Measurements from ENCODE around the gene RDM1. TPM values are rescaled to one million over a fixed set of nuclear protein-coding genes. Genes with fewer than 3 reads are reported as not detected.

Gene RDM1
- total RNA-seq, 4 donors from 2014 or later, result not detected

DNA sequence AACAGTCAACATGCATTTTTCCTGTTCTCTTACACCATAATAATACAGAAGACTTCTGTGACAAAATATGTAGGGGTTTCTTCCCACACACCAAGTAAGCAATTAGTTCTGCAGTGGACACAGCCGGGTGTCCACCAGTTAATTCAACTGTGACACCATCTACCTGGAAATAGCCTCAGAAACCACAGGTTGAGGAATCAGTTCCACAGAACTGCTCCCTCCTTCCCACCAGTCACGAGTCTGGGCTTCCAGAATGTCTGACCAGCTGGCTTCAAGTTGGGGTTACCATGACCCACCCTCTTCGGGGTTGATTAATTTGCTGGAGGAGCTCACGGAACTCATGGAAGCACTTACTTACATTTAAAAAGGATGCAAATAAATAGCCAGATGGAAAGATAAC is 36.8 kb downstream of the RDM1 start:
- TF ChIP-seq, protein P1, sequence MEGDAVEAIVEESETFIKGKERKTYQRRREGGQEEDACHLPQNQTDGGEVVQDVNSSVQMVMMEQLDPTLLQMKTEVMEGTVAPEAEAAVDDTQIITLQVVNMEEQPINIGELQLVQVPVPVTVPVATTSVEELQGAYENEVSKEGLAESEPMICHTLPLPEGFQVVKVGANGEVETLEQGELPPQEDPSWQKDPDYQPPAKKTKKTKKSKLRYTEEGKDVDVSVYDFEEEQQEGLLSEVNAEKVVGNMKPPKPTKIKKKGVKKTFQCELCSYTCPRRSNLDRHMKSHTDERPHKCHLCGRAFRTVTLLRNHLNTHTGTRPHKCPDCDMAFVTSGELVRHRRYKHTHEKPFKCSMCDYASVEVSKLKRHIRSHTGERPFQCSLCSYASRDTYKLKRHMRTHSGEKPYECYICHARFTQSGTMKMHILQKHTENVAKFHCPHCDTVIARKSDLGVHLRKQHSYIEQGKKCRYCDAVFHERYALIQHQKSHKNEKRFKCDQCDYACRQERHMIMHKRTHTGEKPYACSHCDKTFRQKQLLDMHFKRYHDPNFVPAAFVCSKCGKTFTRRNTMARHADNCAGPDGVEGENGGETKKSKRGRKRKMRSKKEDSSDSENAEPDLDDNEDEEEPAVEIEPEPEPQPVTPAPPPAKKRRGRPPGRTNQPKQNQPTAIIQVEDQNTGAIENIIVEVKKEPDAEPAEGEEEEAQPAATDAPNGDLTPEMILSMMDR (IDR thresholded peaks at IDR 0.05), result no peak
- no peak for TF ChIP-seq POLR2A (IDR thresholded peaks at IDR 0.05)
- TF ChIP-seq EP300 (IDR thresholded peaks at IDR 0.05), result no peak

DNA sequence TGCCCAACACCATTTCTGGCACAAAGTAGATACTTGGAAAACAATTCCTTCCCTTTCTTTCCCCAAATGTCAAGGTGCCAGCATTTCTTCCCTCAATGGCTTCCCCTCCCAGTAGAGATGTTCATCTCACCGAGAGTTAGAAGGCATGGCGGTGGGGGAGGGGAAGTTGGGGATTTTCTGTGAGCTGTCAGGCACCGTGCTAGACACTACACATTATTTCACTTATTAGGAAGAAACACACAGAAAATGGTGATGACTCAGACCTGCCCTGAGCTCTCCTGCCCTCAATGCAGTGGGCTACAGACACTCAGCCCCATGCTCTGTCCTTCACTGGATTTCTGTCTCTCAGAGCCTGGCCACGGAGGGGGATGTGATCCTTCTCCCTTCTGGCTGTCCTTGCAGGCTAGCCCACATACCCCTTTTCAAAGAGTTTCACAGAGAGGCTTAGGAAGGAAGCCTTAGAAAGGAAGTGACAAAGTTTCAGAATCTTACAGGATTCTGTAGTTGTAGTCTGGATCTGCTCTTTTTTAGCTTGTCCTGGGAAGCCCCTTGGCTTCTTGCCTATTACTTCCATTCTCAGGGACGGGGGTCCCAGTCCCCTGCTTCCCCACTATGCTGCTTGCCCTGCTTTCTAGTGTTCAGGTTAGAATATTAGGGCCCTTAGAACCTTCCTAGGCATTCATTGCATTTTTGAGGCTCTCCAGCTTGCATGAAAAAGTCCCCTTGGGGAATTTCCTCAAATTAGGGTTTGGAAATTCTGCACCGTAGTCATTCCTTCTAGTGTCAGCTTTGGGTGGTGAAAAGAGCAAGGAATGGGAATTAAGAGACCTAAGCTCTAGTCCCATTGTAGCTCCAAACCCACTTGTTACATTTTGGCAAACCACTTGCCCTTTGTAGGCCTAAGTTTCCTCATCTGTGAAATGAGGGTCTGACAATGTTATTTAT is 38.2 kb downstream of the RDM1 start:
- Histone ChIP-seq H3K27me3 (no peaks in the 10 kb centered on the region), H3K36me3 (no peaks in the 10 kb centered on the region), H3K4me1 (peaks cover 0 to 9% (median 0%) of the 10 kb centered on the region in 4 donors), H3K9me3 (no peaks in the 10 kb centered on the region), H3K27ac (no peak overlapping the region), H3K4me3 (no peak overlapping the region)
- WGBS, 2 donors, result 44 to 52% methylated on average over 6 of the region's 6 CpGs
- DNase-seq (ENCODE audit: low spot score in 2 of 2), result no peak
- TF ChIP-seq POLR2A (IDR thresholded peaks at IDR 0.05) (no peak), EP300 (IDR thresholded peaks at IDR 0.05) (no peak)
- TF ChIP-seq, protein P1 (IDR thresholded peaks at IDR 0.05), result no peak

More for the DNA sequence above, 36.8 kb downstream of the RDM1 start:
- H3K27me3 ChIP-seq, result no peaks in the 10 kb centered on the region
- no peak overlapping the region for H3K4me3 ChIP-seq
- no peak for DNase-seq (ENCODE audit: low spot score in 2 of 2)
- peaks cover 0 to 9% (median 0%) of the 10 kb centered on the region in 4 donors for H3K4me1 ChIP-seq
- 84 to 97% methylated on average over 4 of the region's 4 CpGs for WGBS, 2 donors
- no peaks in the 10 kb centered on the region for H3K36me3 ChIP-seq
- H3K27ac ChIP-seq, result no peak overlapping the region
- no peaks in the 10 kb centered on the region for H3K9me3 ChIP-seq

DNA sequence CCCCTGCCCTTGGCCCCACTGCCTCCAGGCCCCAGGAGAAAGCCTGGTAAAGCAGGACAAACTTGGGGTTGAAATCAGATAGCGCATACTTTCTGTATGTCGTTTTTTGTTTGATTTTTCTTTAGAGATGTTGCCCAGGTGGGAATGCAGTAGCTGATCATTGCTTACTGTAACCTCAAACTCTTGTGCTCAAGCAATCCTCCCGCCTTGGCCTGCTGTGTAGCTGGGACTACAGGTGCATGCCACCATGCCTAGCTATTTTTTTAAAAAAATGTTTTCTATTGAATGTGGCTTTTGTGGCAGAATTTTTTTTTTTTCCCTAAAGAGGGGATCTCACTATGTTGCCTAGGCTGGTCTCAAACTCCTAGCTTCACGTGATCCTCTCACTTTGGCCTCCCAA is 39.3 kb downstream of the RDM1 start:
- Histone ChIP-seq H3K4me3 (no peak overlapping the region), H3K9me3 (no peaks in the 10 kb centered on the region), H3K36me3 (no peaks in the 10 kb centered on the region), H3K27me3 (no peaks in the 10 kb centered on the region), H3K4me1 (peaks cover 0 to 9% (median 0%) of the 10 kb centered on the region in 4 donors), H3K27ac (no peak overlapping the region)
- TF ChIP-seq EP300 (IDR thresholded peaks at IDR 0.05), result no peak
- TF ChIP-seq POLR2A (IDR thresholded peaks at IDR 0.05), result no peak
- TF ChIP-seq, protein P1 (IDR thresholded peaks at IDR 0.05), result no peak
- DNase-seq (ENCODE audit: low spot score in 2 of 2), result no peak
- WGBS, 2 donors, result 83 to 91% methylated on average over 4 of the region's 4 CpGs

DNA sequence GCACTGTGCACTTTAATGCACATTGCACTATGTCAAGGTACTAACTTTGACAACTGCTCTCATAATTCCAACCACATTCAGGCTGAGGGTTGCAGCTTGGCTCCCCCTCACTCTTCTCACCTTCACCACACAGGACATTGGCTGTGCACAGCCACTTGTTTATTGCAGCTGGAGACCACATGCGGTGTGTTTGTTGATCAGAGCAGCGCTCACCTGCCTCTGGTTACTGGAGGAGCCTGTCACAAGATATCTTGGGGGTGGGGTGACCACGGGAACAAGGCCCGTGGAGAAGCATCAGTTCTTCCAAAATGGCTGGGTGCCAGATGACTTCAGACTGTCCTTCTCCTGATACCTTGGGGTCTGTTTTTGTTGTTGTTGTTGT is 39.8 kb downstream of the RDM1 start:
- H3K27me3 ChIP-seq, result no peaks in the 10 kb centered on the region
- no peaks in the 10 kb centered on the region for H3K36me3 ChIP-seq
- H3K4me3 ChIP-seq, result no peak overlapping the region
- TF ChIP-seq EP300 (IDR thresholded peaks at IDR 0.05), result no peak
- no peak for TF ChIP-seq POLR2A (IDR thresholded peaks at IDR 0.05)
- TF ChIP-seq, protein P1 (IDR thresholded peaks at IDR 0.05), result no peak
- no peaks in the 10 kb centered on the region for H3K9me3 ChIP-seq
- 49 to 58% methylated on average over 4 of the region's 4 CpGs for WGBS, 2 donors
- H3K27ac ChIP-seq, result no peak overlapping the region
- DNase-seq (ENCODE audit: low spot score in 2 of 2), result no peak
- H3K4me1 ChIP-seq, result peaks cover 0 to 9% (median 0%) of the 10 kb centered on the region in 4 donors
